Activated effector memory CD4-positive, alpha-beta T cell treated with anti-CD3 and anti-CD28 coated beads, Interleukin-2, amount 50 U/mL, for 16 hours (primary cell): ENCODE measurements around the gene DAG1.
A peak's percentile ranks its signal among the peaks of the same experiment; 100 is the strongest.

Source experiments
- DNase-seq: peaks from one replicate; pipeline ENCODE4 v3.0.0-alpha.2; 2020

Gene DAG1

GRCh38 chr3:49469936-49470713 is at the start of gene DAG1:
Gene DAG1, plus strand, starts transcription at chr3:49470267. Its CDS starts 40,268 bp downstream, at chr3:49510535.
- DNase-seq: peak; percentile 98

DNA sequence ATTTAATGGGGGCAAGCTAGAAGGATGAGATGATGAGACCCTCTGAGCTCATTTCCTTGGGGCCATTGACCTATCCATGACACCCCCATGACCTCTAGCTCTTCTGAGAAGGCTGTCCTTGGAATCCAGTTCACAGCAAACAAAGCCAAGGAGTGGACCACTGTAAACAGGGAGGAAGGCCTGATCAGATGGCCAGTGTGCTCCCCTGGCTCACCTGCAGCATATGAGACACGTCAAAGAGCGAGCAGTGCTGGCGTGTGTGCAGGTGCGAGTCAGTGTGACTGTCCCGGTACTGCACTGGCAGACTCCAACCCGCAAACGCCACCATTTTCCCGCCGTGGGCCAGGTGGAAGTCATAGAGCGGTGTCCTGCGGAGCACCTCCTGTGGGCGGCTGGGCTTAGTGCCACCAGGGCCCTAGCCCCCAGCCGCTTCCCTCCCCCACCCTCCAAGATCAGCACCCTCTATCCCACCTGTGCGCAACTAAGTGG is 48.1 kb upstream of the DAG1 start:
- DNase-seq: no peak

DNA sequence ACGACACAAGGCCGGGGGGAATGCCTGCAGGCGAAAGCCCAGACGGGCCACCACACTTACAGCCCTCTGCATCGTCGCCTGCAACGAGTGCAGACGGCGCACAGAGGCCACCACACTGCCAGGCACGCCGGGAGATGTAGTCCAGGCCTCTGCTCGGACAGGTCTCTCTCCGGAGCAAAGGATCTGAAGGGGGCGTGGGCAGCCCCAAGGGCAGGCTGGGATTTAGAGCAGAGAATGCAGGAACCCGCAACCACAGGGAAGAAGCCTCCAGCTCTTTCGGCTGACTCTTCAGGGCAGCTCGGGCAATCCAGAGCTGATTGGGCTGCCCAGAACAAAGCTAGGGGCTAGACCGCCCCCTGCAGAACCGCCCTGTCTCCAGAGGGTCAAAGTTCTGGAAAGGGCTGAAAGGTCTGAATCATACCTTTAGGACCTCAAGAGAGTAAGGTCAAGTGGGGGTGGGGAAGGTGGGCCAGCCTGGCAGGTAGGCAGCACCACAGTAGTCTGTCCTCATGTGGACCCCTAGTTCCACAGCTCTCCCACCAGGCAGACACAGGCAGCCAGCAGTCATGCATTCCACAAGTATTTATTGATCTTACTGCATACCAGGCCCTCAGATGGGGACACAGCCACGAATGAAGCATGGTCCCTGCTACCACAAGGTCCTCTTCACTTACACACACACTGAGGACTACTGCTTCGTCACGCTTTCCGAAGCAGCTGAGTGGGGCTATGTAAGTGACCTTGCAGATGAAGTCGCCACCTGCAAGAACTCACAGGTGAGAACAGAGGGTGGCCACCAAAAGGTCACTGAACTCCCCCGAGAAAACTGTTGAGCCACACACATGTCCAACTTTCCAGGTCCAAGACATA is 47.5 kb upstream of the DAG1 start, which contains the start of gene AMT:
AMT (minus strand) TSS at position 95 of the 870 bp plus-strand sequence; CDS start at position 72, 23 bp downstream.
- DNase-seq: no peak

- DNase-seq: no peak
Measured at GRCh38 chr3:49424816-49425215, 45.3 kb upstream of the DAG1 start.

DNA sequence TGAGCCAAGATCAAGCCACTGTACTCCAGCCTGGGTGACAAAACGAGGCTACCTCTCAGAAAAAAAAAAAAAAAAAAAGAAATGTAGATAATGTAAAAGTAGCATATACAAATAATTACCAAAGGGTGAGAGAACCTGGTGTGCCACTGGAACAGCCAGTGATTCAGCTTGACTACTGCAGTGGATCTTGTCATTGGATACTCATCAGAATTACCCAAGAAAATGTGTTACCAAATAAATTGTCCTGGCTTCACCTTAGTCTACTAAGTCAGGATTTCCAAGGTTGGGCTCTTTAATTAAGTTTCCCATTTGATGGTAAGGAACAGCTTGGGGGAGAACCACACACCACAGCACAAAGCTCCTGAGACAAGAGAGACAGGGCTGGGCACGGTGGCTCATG is 42.5 kb upstream of the DAG1 start:
- DNase-seq: no peak

DNA sequence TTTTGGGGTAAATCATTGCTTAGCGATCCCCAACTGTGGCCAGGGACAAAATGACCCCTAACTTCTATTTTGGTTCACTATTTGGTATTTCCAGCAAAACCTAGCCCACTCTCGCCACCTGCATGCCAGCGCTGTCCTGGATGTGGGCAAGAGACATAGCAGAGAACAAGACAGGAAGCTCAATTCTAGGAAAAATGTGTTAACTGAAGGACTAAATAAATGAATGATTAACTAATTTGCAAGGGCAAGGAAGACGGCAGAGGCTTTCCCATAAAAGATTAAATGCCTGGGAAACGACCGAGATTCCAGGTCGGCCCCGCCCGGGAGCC is 41.4 kb upstream of the DAG1 start:
- no peak for DNase-seq

DNA sequence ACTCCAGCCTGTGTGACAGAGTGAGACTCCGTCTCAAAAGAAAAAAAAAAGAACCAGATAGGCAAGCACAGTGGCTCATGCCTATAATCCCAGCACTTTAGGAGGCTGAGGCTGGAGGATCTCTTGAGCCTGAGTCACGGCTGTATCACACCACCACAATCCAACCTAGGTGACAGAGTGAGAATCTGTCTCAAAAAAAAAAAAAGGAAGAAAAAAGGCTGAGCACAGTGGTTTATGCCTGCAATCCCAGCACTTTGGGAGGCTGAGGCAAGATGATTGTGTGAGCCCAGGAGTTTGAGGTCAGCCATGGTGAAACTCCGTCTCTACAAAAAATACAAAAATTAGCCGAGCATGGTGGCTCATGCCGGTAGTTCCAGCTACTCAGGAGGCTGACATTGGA is 35.3 kb upstream of the DAG1 start:
- DNase-seq: no peak

DNA sequence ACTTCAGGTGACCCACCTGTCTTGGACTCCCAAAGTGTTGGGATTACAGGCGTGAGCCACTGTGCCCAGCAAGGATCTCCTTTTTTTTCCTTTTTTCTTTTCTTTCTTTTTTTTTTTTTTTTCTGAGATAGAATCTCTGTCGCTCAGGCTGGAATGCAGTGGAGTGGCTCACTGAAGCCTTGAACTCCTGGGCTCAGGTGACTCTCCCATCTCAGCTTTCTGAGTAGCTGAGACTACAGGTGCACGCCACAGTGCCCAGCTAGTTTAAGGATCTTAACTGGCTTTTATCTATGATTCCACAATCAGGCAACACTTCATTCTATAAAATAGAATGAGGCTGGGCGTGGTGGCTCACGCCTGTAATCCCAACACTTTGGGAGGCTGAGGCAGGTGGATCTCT is 24.7 kb upstream of the DAG1 start:
- DNase-seq: no peak

DNA sequence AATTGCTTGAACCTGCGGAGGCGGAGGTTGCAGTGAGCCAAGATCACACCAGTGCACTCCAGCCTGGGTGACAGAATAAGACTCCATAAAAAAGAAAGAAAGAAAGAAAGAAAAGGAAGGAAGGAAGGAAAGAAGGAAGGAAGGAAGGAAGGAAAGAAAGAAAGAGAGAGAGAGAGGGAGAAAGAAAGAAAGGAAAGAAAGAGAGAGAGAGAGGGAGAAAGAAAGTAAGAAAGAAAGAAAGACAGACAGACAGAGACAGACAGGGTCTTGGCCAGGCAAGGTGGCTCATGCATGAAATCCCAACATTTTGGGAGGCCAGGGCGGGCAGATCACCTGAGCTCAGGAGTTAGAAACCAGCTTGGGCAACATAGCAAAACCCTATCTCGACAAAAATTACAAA is 16.4 kb upstream of the DAG1 start:
- no peak for DNase-seq

GRCh38 chr3:49454458-49454857 is 15.6 kb upstream of the DAG1 start:
- no peak for DNase-seq

DNA sequence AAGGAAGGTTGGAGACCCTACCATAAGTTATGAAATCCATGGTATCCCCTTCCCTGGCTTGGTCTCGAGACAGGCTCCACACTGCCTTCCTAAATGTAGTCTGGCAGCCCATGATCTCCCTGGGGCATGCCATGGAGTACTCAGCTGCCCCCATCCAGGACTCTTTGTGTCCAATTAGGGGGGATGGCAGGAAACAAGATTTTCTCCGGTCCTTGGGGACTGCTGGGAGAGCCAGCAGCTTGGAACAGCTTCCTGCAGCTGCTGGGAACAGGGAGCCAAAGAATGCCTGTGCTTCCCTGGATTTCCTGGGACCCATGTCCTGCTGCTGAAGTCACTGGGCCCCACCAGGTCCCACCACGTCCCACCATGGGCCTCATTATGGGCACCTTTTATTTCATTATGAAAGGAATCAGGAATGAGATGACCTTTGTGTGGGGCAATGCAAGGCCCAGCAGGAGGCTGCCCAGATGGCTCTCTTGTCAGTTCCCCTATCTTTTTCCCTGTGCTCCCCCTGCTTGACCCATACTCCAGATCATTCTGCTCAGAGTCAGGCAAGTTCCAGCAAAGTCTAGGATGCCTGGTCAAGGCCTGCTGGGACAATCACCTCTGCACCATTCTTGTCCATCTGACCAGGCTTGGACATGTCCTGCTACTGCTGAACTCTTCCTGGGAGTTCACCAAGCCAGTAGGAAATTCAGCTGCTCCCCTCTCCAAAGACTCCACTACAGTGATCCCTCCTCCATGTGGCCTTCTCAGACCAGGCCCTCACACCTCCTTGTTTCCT is 15.0 kb upstream of the DAG1 start:
- no peak for DNase-seq

GRCh38 chr3:49456466-49456865 is 13.6 kb upstream of the DAG1 start:
- DNase-seq: no peak

- no peak for DNase-seq
Measured at GRCh38 chr3:49460188-49460890, 9.7 kb upstream of the DAG1 start.

DNA sequence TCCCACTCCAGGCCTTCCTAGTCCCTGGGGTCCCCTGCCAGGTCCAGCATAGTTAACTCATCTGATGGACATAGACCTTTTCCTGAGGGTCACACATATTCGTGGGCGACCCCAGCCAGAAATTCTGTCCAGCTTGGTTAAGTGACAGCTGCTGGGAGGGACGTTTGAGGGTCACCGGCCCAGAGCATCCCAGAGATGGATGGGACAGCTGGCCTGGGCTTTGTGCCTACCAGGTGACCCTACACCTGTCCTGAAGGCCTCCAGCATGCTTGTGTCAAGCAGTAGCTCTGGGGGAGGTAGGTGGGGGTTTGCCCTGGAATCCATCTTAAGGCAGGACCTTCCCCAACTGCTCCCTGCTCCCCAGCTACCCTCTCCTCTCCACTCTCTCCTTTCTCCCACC is 9.1 kb upstream of the DAG1 start:
- DNase-seq: no peak

DNA sequence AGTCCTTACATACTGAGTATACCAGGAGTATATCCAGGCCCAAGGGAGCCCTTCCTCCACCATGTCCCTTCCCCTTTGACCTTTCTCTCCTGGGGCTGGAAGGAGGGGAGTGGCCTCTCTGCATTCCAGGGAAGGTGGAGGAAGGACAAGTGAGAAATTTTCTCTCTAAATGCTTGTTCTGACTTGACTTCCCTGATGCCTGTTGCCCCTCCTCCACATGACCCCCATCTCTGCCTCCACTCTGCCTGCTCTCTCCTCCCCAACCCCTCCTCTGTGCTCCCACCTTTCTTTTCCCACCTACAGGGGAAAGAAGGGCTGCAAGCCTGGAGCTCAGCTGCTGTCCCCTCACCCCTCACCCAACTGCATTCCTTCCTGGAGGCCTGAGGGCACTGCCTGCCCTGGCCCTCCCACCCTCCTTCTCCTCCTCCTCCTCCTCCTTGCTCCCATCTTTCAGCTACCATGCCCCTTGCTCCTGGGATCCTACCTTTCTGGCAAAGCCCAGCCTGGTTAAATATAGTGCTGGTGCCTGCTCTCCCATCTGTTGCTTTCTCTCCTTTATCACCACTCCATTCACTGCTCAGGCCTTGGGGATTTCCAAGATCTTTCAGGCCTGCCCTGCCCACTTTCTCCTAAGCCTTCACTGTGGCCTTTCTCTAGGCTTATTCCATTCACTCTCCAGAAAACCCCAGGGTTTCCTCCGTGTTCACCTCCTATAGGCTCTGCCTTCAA is 8.5 kb upstream of the DAG1 start:
- DNase-seq: no peak

DNA sequence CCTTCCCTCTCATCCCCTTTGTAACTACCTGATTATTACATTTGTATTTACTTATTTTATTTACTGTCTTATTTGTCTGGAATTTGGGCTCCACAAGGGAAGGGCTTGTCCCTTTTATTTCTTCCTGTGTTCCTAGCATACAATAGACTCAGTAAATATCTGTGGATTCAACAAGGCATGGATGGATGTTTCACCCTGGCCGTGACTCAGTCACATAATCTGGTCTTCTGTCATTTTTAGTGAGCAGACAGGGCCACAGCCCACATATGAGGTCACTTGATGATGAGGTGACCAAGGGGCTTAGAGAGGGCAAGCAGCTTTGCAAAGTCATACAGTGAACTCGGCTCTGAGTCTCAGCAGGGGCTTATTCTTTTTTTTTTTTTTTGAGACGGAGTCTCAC is 7.8 kb upstream of the DAG1 start:
- no peak for DNase-seq

GRCh38 chr3:49465270-49466034 is 4.6 kb upstream of the DAG1 start:
- no peak for DNase-seq

DNA sequence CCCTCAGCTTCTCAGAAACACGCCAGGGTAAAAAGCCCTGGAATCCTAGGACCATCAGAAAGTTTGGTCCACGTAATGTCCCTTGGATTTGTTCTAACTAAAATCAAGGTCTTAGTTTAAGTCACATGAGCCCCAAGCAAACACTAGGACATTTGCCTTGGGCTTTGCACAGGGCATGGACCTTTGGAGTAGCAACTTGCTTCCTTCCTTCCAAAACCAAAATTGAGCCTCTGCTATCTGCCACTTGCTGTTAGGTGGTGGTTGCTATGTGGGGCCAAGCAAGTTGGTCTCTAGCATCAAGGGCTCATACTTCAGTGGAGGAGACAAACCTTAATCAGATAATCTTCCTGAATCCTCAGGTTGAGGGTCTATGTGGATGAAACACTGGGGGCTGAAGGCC is 4.0 kb upstream of the DAG1 start:
- DNase-seq: no peak

DNA sequence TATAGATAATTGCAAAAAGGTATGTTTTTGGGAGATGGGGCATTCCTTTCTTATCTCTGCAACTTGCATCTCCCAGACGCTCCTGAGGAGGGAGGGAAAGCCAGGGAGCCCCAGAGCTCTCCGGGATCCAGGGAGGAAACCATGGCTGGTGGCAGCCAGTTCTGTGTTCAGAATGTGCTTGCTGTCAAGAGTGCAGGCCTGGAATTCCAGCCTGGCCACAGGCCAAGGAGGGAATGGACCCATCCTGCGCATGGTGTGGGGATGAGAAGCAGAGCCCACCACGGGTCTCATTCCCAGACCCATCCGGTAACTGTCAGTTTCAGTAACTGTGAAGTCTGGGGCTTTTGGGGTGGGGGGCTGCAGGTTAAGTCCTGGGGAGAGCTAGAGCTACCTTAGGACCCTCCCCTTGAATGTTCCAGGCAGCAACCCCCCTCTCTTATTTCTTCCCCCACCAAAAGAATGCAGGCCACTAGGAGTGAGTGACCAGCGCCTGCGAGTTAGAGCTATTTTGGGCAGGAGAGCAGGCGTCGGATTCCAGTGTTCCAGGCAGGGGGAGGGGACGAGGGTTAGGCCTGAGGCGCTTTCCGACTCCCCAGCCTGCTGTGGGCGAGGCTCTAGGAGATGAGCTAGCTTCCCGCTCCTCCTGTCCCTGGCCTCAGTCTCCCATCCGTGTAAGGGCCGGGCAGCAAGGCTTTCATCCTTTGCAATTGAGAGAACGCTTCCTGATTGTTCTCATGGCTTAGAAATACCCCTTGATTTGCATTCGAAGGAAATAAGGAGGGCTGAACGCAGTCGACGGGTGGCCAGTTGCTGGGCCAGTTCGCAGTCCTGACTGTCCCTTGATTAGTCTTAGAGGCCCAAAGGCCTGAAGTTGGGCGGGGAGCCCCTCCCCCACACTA is 781 bp upstream of the DAG1 start:
- no peak for DNase-seq
